ENCODE measurements around the gene EIF5A2.
"Not testable (repeated sequence)": the region's sequence is repeated elsewhere in the genome, so short reads cannot be mapped to it uniquely, and the experiment has no call there.

Gene EIF5A2

GRCh38 chr3:170914690-170915089, 6.3 kb upstream of the EIF5A2 start:
- Histone ChIP-seq H3K36me3 (ENCODE audit: control insufficient read depth, insufficient read depth, low read length) (no peaks in the 10 kb centered on the region), H3K9me3 (ENCODE audit: control insufficient read depth, insufficient read depth, low read depth, low read length) (peaks cover 32% of the 10 kb centered on the region), H3K27me3 (ENCODE audit: control insufficient read depth, insufficient read depth, low read length) (no peaks in the 10 kb centered on the region), H3K27ac (ENCODE audit: low read depth, low read length) (no peak overlapping the region), H3K9ac (ENCODE audit: low read length) (no peak overlapping the region), H3K4me1 (ENCODE audit: control insufficient read depth, insufficient read depth, low read length) (no peaks in the 10 kb centered on the region), H3K4me3 (ENCODE audit: low read depth, low read length) (no peak overlapping the region)

GRCh38 chr3:170914212-170914611, 5.8 kb upstream of the EIF5A2 start:
- no peak overlapping the region for H3K9ac ChIP-seq (ENCODE audit: low read length)
- no peak overlapping the region for H3K27ac ChIP-seq (ENCODE audit: low read depth, low read length)
- H3K9me3 ChIP-seq (ENCODE audit: control insufficient read depth, insufficient read depth, low read depth, low read length), result peaks cover 35% of the 10 kb centered on the region
- no peak overlapping the region for H3K4me3 ChIP-seq (ENCODE audit: low read depth, low read length)
- no peaks in the 10 kb centered on the region for H3K4me1 ChIP-seq (ENCODE audit: control insufficient read depth, insufficient read depth, low read length)
- H3K36me3 ChIP-seq (ENCODE audit: control insufficient read depth, insufficient read depth, low read length), result no peaks in the 10 kb centered on the region
- H3K27me3 ChIP-seq (ENCODE audit: control insufficient read depth, insufficient read depth, low read length), result peaks cover 4% of the 10 kb centered on the region

- no peak overlapping the region for H3K9ac ChIP-seq (ENCODE audit: low read length)
- H3K9me3 ChIP-seq (ENCODE audit: control insufficient read depth, insufficient read depth, low read depth, low read length), result peaks cover 22% of the 10 kb centered on the region
- no peak overlapping the region for H3K4me3 ChIP-seq (ENCODE audit: low read depth, low read length)
- peaks cover 7% of the 10 kb centered on the region for H3K4me1 ChIP-seq (ENCODE audit: control insufficient read depth, insufficient read depth, low read length)
- no peaks in the 10 kb centered on the region for H3K36me3 ChIP-seq (ENCODE audit: control insufficient read depth, insufficient read depth, low read length)
- no peak overlapping the region for H3K27ac ChIP-seq (ENCODE audit: low read depth, low read length)
- H3K27me3 ChIP-seq (ENCODE audit: control insufficient read depth, insufficient read depth, low read length), result peaks cover 26% of the 10 kb centered on the region
Measured at GRCh38 chr3:170911051-170911450, 2.6 kb upstream of the EIF5A2 start.

GRCh38 chr3:170910542-170910941, 2.1 kb upstream of the EIF5A2 start:
- no peak overlapping the region for H3K9ac ChIP-seq (ENCODE audit: low read length)
- H3K36me3 ChIP-seq (ENCODE audit: control insufficient read depth, insufficient read depth, low read length), result no peaks in the 10 kb centered on the region
- H3K4me3 ChIP-seq (ENCODE audit: low read depth, low read length), result no peak overlapping the region
- H3K9me3 ChIP-seq (ENCODE audit: control insufficient read depth, insufficient read depth, low read depth, low read length), result peaks cover 22% of the 10 kb centered on the region
- peaks cover 7% of the 10 kb centered on the region for H3K4me1 ChIP-seq (ENCODE audit: control insufficient read depth, insufficient read depth, low read length)
- H3K27me3 ChIP-seq (ENCODE audit: control insufficient read depth, insufficient read depth, low read length), result peaks cover 26% of the 10 kb centered on the region
- H3K27ac ChIP-seq (ENCODE audit: low read depth, low read length), result no peak overlapping the region

- Histone ChIP-seq H3K9me3 (ENCODE audit: control insufficient read depth, insufficient read depth, low read depth, low read length) (peaks cover 22% of the 10 kb centered on the region), H3K27me3 (ENCODE audit: control insufficient read depth, insufficient read depth, low read length) (peaks cover 26% of the 10 kb centered on the region), H3K36me3 (ENCODE audit: control insufficient read depth, insufficient read depth, low read length) (no peaks in the 10 kb centered on the region), H3K4me3 (ENCODE audit: low read depth, low read length) (peak overlapping the region; percentile 31), H3K4me1 (ENCODE audit: control insufficient read depth, insufficient read depth, low read length) (peaks cover 7% of the 10 kb centered on the region), H3K9ac (ENCODE audit: low read length) (no peak overlapping the region), H3K27ac (ENCODE audit: low read depth, low read length) (no peak overlapping the region)
Measured at GRCh38 chr3:170909129-170909903, 879 bp upstream of the EIF5A2 start.

- peaks cover 7% of the 10 kb centered on the region for H3K4me1 ChIP-seq (ENCODE audit: control insufficient read depth, insufficient read depth, low read length)
- H3K9me3 ChIP-seq (ENCODE audit: control insufficient read depth, insufficient read depth, low read depth, low read length), result peaks cover 22% of the 10 kb centered on the region
- peaks cover 26% of the 10 kb centered on the region for H3K27me3 ChIP-seq (ENCODE audit: control insufficient read depth, insufficient read depth, low read length)
- H3K4me3 ChIP-seq (ENCODE audit: low read depth, low read length), result peak overlapping the region; percentile 81
- no peaks in the 10 kb centered on the region for H3K36me3 ChIP-seq (ENCODE audit: control insufficient read depth, insufficient read depth, low read length)
- H3K27ac ChIP-seq (ENCODE audit: low read depth, low read length), result no peak overlapping the region
- H3K9ac ChIP-seq (ENCODE audit: low read length), result peak overlapping the region; percentile 63
Measured at GRCh38 chr3:170907637-170908234, 701 bp downstream of the EIF5A2 start.

- H3K4me3 ChIP-seq (ENCODE audit: low read depth, low read length), result no peak overlapping the region
- peaks cover 26% of the 10 kb centered on the region for H3K27me3 ChIP-seq (ENCODE audit: control insufficient read depth, insufficient read depth, low read length)
- peaks cover 19% of the 10 kb centered on the region for H3K9me3 ChIP-seq (ENCODE audit: control insufficient read depth, insufficient read depth, low read depth, low read length)
- H3K9ac ChIP-seq (ENCODE audit: low read length), result no peak overlapping the region
- H3K36me3 ChIP-seq (ENCODE audit: control insufficient read depth, insufficient read depth, low read length), result peaks cover 4% of the 10 kb centered on the region; the same call in 1 of the 2 replicates
- no peak overlapping the region for H3K27ac ChIP-seq (ENCODE audit: low read depth, low read length)
- H3K4me1 ChIP-seq (ENCODE audit: control insufficient read depth, insufficient read depth, low read length), result peaks cover 7% of the 10 kb centered on the region
Measured at GRCh38 chr3:170905862-170906261, 2.6 kb downstream of the EIF5A2 start.

- Histone ChIP-seq H3K27me3 (ENCODE audit: control insufficient read depth, insufficient read depth, low read length) (peaks cover 16% of the 10 kb centered on the region), H3K36me3 (ENCODE audit: control insufficient read depth, insufficient read depth, low read length) (peaks cover 7% of the 10 kb centered on the region; the same call in 1 of the 2 replicates), H3K27ac (ENCODE audit: low read depth, low read length) (no peak overlapping the region), H3K9me3 (ENCODE audit: control insufficient read depth, insufficient read depth, low read depth, low read length) (no peaks in the 10 kb centered on the region), H3K4me3 (ENCODE audit: low read depth, low read length) (no peak overlapping the region), H3K4me1 (ENCODE audit: control insufficient read depth, insufficient read depth, low read length) (peaks cover 7% of the 10 kb centered on the region), H3K9ac (ENCODE audit: low read length) (no peak overlapping the region)
Measured at GRCh38 chr3:170903123-170903522, 5.3 kb downstream of the EIF5A2 start.

- no peaks in the 10 kb centered on the region for H3K4me1 ChIP-seq (ENCODE audit: control insufficient read depth, insufficient read depth, low read length)
- H3K27ac ChIP-seq (ENCODE audit: low read depth, low read length), result no peak overlapping the region
- no peak overlapping the region for H3K9ac ChIP-seq (ENCODE audit: low read length)
- H3K4me3 ChIP-seq (ENCODE audit: low read depth, low read length), result no peak overlapping the region
- no peaks in the 10 kb centered on the region for H3K27me3 ChIP-seq (ENCODE audit: control insufficient read depth, insufficient read depth, low read length)
- H3K9me3 ChIP-seq (ENCODE audit: control insufficient read depth, insufficient read depth, low read depth, low read length), result peaks cover 15% of the 10 kb centered on the region
- peaks cover 11% of the 10 kb centered on the region; the same call in 1 of the 2 replicates for H3K36me3 ChIP-seq (ENCODE audit: control insufficient read depth, insufficient read depth, low read length)
Measured at GRCh38 chr3:170899455-170899854, 9.0 kb downstream of the EIF5A2 start.

GRCh38 chr3:170897978-170898377, 10.5 kb downstream of the EIF5A2 start:
- H3K9ac ChIP-seq (ENCODE audit: low read length), result no peak overlapping the region

GRCh38 chr3:170897199-170897598, 11.2 kb downstream of the EIF5A2 start:
- H3K27me3 ChIP-seq (ENCODE audit: control insufficient read depth, insufficient read depth, low read length); H3K4me3 ChIP-seq (ENCODE audit: low read depth, low read length); H3K9ac ChIP-seq (ENCODE audit: low read length); H3K27ac ChIP-seq (ENCODE audit: low read depth, low read length); H3K4me1 ChIP-seq (ENCODE audit: control insufficient read depth, insufficient read depth, low read length): not testable (repeated sequence)
- H3K9me3 ChIP-seq (ENCODE audit: control insufficient read depth, insufficient read depth, low read depth, low read length), result peaks cover 15% of the 10 kb centered on the region
- peaks cover 11% of the 10 kb centered on the region; the same call in 1 of the 2 replicates for H3K36me3 ChIP-seq (ENCODE audit: control insufficient read depth, insufficient read depth, low read length)

More at GRCh38 chr3:170897978-170898377, 10.5 kb downstream of the EIF5A2 start:
- Histone ChIP-seq H3K36me3 (ENCODE audit: control insufficient read depth, insufficient read depth, low read length) (peaks cover 11% of the 10 kb centered on the region; the same call in 1 of the 2 replicates), H3K4me3 (ENCODE audit: low read depth, low read length) (no peak overlapping the region), H3K4me1 (ENCODE audit: control insufficient read depth, insufficient read depth, low read length) (no peaks in the 10 kb centered on the region), H3K27me3 (ENCODE audit: control insufficient read depth, insufficient read depth, low read length) (no peaks in the 10 kb centered on the region), H3K9me3 (ENCODE audit: control insufficient read depth, insufficient read depth, low read depth, low read length) (peaks cover 15% of the 10 kb centered on the region), H3K27ac (ENCODE audit: low read depth, low read length) (no peak overlapping the region)

Data from HUES6 (cell line).